ENCODE data around the gene NID1. TPM values are rescaled to one million over a fixed set of nuclear protein-coding genes. Genes with fewer than 3 reads are reported as not detected.
"Not testable (repeated sequence)": the region's sequence is repeated elsewhere in the genome, so short reads cannot be mapped to it uniquely, and the experiment has no call there.

The NID1 gene
- polyA plus RNA-seq, 1 donor from 2014 or later, result 0.04 TPM

GRCh38 chr1:236009191-236009590 lies 55.7 kb downstream of the NID1 start:
- Histone ChIP-seq H3K9me2 (ENCODE audit: insufficient read depth, low read length) (no peaks in the 10 kb centered on the region), H3K36me3 (ENCODE audit: insufficient read depth, low read length) (no peaks in the 10 kb centered on the region), H3K27ac (ENCODE audit: low read length) (no peak overlapping the region), H3K79me2 (replicated peaks; ENCODE audit: insufficient read depth, low read length) (no peaks in the 10 kb centered on the region), H3K27me3 (ENCODE audit: insufficient read depth, low read depth, low read length) (no peaks in the 10 kb centered on the region), H3K4me2 (ENCODE audit: low read length) (no peak overlapping the region), H3K4me3 (ENCODE audit: low read length) (no peak overlapping the region), H3K9me3 (ENCODE audit: low read length) (no peaks in the 10 kb centered on the region), H2AFZ (ENCODE audit: low read depth, low read length) (no peak overlapping the region), H3F3A (ENCODE audit: insufficient read depth, low read length, poor library complexity, severe bottlenecking) (no peaks in the 10 kb centered on the region), H3K9ac (ENCODE audit: low read length) (no peak overlapping the region), H4K20me1 (ENCODE audit: insufficient read depth) (no peaks in the 10 kb centered on the region)
- TF ChIP-seq TAF1 (IDR thresholded peaks at IDR 0.05; ENCODE audit: low read depth), result no peak

GRCh38 chr1:236007781-236008180 lies 57.1 kb downstream of the NID1 start:
- Histone ChIP-seq H3K36me3 (ENCODE audit: insufficient read depth, low read length) (no peaks in the 10 kb centered on the region), H3F3A (ENCODE audit: insufficient read depth, low read length, poor library complexity, severe bottlenecking) (no peaks in the 10 kb centered on the region), H2AFZ (ENCODE audit: low read depth, low read length) (no peak overlapping the region), H3K9ac (ENCODE audit: low read length) (no peak overlapping the region), H4K20me1 (ENCODE audit: insufficient read depth) (no peaks in the 10 kb centered on the region), H3K79me2 (replicated peaks; ENCODE audit: insufficient read depth, low read length) (no peaks in the 10 kb centered on the region), H3K9me3 (ENCODE audit: low read length) (no peaks in the 10 kb centered on the region), H3K4me2 (ENCODE audit: low read length) (no peak overlapping the region), H3K27me3 (ENCODE audit: insufficient read depth, low read depth, low read length) (no peaks in the 10 kb centered on the region), H3K4me3 (ENCODE audit: low read length) (no peak overlapping the region), H3K9me2 (ENCODE audit: insufficient read depth, low read length) (no peaks in the 10 kb centered on the region), H3K27ac (ENCODE audit: low read length) (no peak overlapping the region)
- TF ChIP-seq RAD21 (conservative IDR thresholded peaks at IDR 0.05) (no peak), TAF1 (IDR thresholded peaks at IDR 0.05; ENCODE audit: low read depth) (no peak), POLR2AphosphoS5 (IDR thresholded peaks at IDR 0.05) (no peak), REST (IDR thresholded peaks at IDR 0.05; ENCODE audit: borderline replicate concordance) (no peak), MXI1 (conservative IDR thresholded peaks at IDR 0.05; ENCODE audit: poor library complexity, severe bottlenecking) (no peak), CTCF (IDR thresholded peaks at IDR 0.05; ENCODE audit: poor library complexity, severe bottlenecking) (no peak), SMC3 (conservative IDR thresholded peaks at IDR 0.05; ENCODE audit: poor library complexity) (no peak), EP300 (conservative IDR thresholded peaks at IDR 0.05; ENCODE audit: poor library complexity, severe bottlenecking) (no peak), EZH2 (IDR thresholded peaks at IDR 0.05; ENCODE audit: borderline replicate concordance, insufficient read depth, low read length, poor library complexity, severe bottlenecking) (no peak)

GRCh38 chr1:236003058-236003457 lies 61.8 kb downstream of the NID1 start:
- not testable (repeated sequence) for H3K79me2 ChIP-seq (replicated peaks; ENCODE audit: insufficient read depth, low read length); H3K9ac ChIP-seq (ENCODE audit: low read length); H3K9me3 ChIP-seq (ENCODE audit: low read length); H3K27me3 ChIP-seq (ENCODE audit: insufficient read depth, low read depth, low read length); H3K9me2 ChIP-seq (ENCODE audit: insufficient read depth, low read length); H2AFZ ChIP-seq (ENCODE audit: low read depth, low read length); H3K36me3 ChIP-seq (ENCODE audit: insufficient read depth, low read length); H3K4me3 ChIP-seq (ENCODE audit: low read length); H3F3A ChIP-seq (ENCODE audit: insufficient read depth, low read length, poor library complexity, severe bottlenecking); H3K4me2 ChIP-seq (ENCODE audit: low read length); H4K20me1 ChIP-seq (ENCODE audit: insufficient read depth); H3K27ac ChIP-seq (ENCODE audit: low read length)
